GM18951 (cell line): ENCODE data around the gene MITF.

Experiments used
- POLR2A ChIP-seq: IDR thresholded peaks from 4 replicates; pipeline ENCODE4 v1.6.1; 2011; ENCODE audit warnings: mild to moderate bottlenecking; ENCODE audit not compliant: insufficient read length, insufficient read depth; ENCODE audit errors: extremely low read depth
- in situ Hi-C: fragments of 300-500 bp; cut with MboI; formaldehyde crosslinking; loops from one replicate; pipeline ENCODE4 v1.12.0; 2022; ENCODE audit warnings: low sequenced_read_pairs, mixed read lengths, inconsistent platforms; ENCODE audit not compliant: unreplicated experiment

Gene MITF

GRCh38 chr3:69967156-69967555 is 227.9 kb downstream of the MITF start:
- in situ Hi-C loops = no loop called here
- no peak for TF ChIP-seq POLR2A

- in situ Hi-C loops = no loop called here
- no peak for TF ChIP-seq POLR2A
Measured at GRCh38 chr3:69970827-69971226, 231.6 kb downstream of the MITF start.

GRCh38 chr3:69972672-69973071 is 233.4 kb downstream of the MITF start:
- in situ Hi-C loops = no loop called here
- no peak for TF ChIP-seq POLR2A

- in situ Hi-C loops = no loop called here
- TF ChIP-seq POLR2A = no peak
Measured at GRCh38 chr3:69976021-69976420, 236.8 kb downstream of the MITF start.

- in situ Hi-C loops = no loop called here
- no peak for TF ChIP-seq POLR2A
Measured at GRCh38 chr3:69983546-69984265, 244.4 kb downstream of the MITF start.

- TF ChIP-seq POLR2A = no peak
- in situ Hi-C loops = no loop called here
Measured at GRCh38 chr3:69985266-69985665, 246.0 kb downstream of the MITF start.

GRCh38 chr3:69986419-69986818 is 247.2 kb downstream of the MITF start:
- in situ Hi-C loops = no loop called here
- TF ChIP-seq POLR2A = no peak

GRCh38 chr3:69987833-69988232 is 248.6 kb downstream of the MITF start:
- in situ Hi-C loops = no loop called here

GRCh38 chr3:69993757-69994156 is 254.5 kb downstream of the MITF start:
- TF ChIP-seq POLR2A = no peak
- in situ Hi-C loops = no loop called here

More at GRCh38 chr3:69987833-69988232, 248.6 kb downstream of the MITF start:
- TF ChIP-seq POLR2A = no peak

- in situ Hi-C loops = no loop called here
Measured at GRCh38 chr3:69994919-69995318, 255.7 kb downstream of the MITF start.

GRCh38 chr3:69997631-69998307 is 258.5 kb downstream of the MITF start:
- no peak for TF ChIP-seq POLR2A
- in situ Hi-C loops = no loop called here

More at GRCh38 chr3:69994919-69995318, 255.7 kb downstream of the MITF start:
- TF ChIP-seq POLR2A = no peak

- in situ Hi-C loops = no loop called here
- TF ChIP-seq POLR2A = no peak
Measured at GRCh38 chr3:69998759-69999139, 259.5 kb downstream of the MITF start.

- in situ Hi-C loops = no loop called here
- no peak for TF ChIP-seq POLR2A
Measured at GRCh38 chr3:69999140-70000027, 260.1 kb downstream of the MITF start, which contains the start of gene SAMMSON. TSS of gene SAMMSON (plus strand) at chr3:69999733.
